Kidney (tissue), 14 donors: ENCODE measurements around the gene ADGRL3. TPM values are rescaled to one million over a fixed set of nuclear protein-coding genes. Genes with fewer than 3 reads are reported as not detected.

ENCODE experiments used
- DNase-seq, 5 donors: peaks; one replicate each; pipeline ENCODE4 v3.0.0-alpha.2; 2013 to 2020
- FAIRE-seq: peaks from 2 replicates; lab custom pipeline; 2012; peaks lifted over from hg19 to GRCh38; lab: Jason Lieb, UNC
- H3K27ac ChIP-seq, 2 donors: one replicate each; pipeline ENCODE4 v1.7.0; 2013; ENCODE audit warnings: low read depth in 2 of 2, low read length in 2 of 2, inconsistent platforms in 1 of 2
- H3K27me3 ChIP-seq: one replicate; pipeline ENCODE4 v1.7.1; 2013; ENCODE audit warnings: low read length, inconsistent platforms; ENCODE audit not compliant: control insufficient read depth, insufficient read depth
- H3K36me3 ChIP-seq, 3 donors: one replicate each; pipeline versions ENCODE4 v1.7.0 to v1.7.1; 2013; ENCODE audit warnings: low read length in 3 of 3, control low read depth in 1 of 3, inconsistent platforms in 1 of 3; ENCODE audit not compliant: insufficient read depth in 3 of 3, control insufficient read depth in 2 of 3
- H3K4me1 ChIP-seq, 3 donors: one replicate each; pipeline versions ENCODE4 v1.7.0 to v1.7.1; 2013; ENCODE audit warnings: low read length in 3 of 3, inconsistent platforms in 1 of 3, low read depth in 1 of 3; ENCODE audit not compliant: control insufficient read depth in 2 of 3, insufficient read depth in 2 of 3
- H3K4me3 ChIP-seq, 3 donors: one replicate each; pipeline versions ENCODE4 v1.7.0 to v1.8.1; 2013; ENCODE audit warnings: low read length in 3 of 3, control low read depth in 1 of 3, inconsistent platforms in 1 of 3
- H3K9ac ChIP-seq, 3 donors: one replicate each; pipeline versions ENCODE4 v1.7.0 to v1.7.1; 2013; ENCODE audit warnings: low read length in 3 of 3, control low read depth in 1 of 3, inconsistent platforms in 1 of 3
- H3K9me3 ChIP-seq, 3 donors: one replicate each; pipeline versions ENCODE4 v1.7.0 to v1.7.1; 2013; ENCODE audit warnings: low read length in 3 of 3, control low read depth in 1 of 3, inconsistent platforms in 1 of 3; ENCODE audit not compliant: control insufficient read depth in 2 of 3, insufficient read depth in 1 of 3
- intact Hi-C: fragments of 100-400 bp; cut with DNase I; formaldehyde crosslinking; loops from one replicate; pipeline ENCODE4 v1.11.1; 2022
- polyA plus RNA-seq: library from polyadenylated mRNA; stranded (reverse); fragments of 350-450 nt; fragmentation: Illumina TruSeq; extraction: RNeasy Lipid Tissue Mini Kit (QIAGEN cat#74804); gene quantifications from one replicate; pipeline ENCODE4 v1.2.3, GENCODE V29; 2014; ENCODE audit warnings: low read depth, low replicate concordance; ENCODE audit not compliant: insufficient read depth
- total RNA-seq: library from RNA; stranded (reverse); fragmentation: NEBNext Ultra II Directional; extraction: Animal tissue kit (Norgen Biotek cat#: 25700); gene quantifications from one replicate; pipeline ENCODE4 v1.2.1, GENCODE V29; 2021
- TF ChIP-seq, protein P1 (sequence below): IDR thresholded peaks from 3 replicates; pipeline ENCODE4 v1.5.1; 2012; ENCODE audit warnings: mild to moderate bottlenecking, moderate library complexity, borderline replicate concordance; ENCODE audit not compliant: insufficient read depth; ENCODE audit errors: extremely low read depth
- donor health status: control.
- donor health status: control.
- donor health status: control.
- donor health status: control.
- donor health status: control.
- donor health status: DM: yes; HTN: yes; CAD: no.
- donor health status: Normal renal cell carcinoma (clear cell type).

Gene ADGRL3
- total and polyA plus RNA-seq, 2 donors from 2014 or later = 1.3 to 8.9 TPM

DNA sequence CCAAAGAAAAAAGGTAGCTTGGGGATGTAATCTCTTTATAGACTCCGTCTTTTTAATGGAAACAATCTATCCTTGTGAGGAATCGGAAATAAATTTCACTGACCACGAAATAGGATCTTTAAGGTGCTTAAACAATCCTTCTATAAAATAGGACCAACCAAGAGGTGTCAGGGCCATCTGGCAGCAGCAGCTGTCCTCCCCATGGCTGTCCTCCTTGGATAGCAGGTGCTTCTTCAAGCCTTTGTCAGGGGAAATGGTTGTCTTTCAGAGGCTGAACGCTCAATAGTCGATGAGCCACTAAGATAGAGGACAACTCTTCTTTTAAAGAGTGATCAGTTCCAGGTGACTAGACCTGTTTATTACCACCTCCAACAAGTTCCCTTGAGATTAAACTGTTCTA is 231.0 kb downstream of the ADGRL3 start:
- no peak overlapping the region for H3K9ac ChIP-seq
- no peak overlapping the region for H3K4me3 ChIP-seq
- H3K27ac ChIP-seq = no peak overlapping the region
- FAIRE-seq (no peak), DNase-seq (no peak)
- no peaks in the 10 kb centered on the region for H3K4me1 ChIP-seq
- H3K36me3 ChIP-seq = no peaks in the 10 kb centered on the region
- H3K27me3 ChIP-seq = no peaks in the 10 kb centered on the region
- no peaks in the 10 kb centered on the region for H3K9me3 ChIP-seq
- TF ChIP-seq, protein P1, sequence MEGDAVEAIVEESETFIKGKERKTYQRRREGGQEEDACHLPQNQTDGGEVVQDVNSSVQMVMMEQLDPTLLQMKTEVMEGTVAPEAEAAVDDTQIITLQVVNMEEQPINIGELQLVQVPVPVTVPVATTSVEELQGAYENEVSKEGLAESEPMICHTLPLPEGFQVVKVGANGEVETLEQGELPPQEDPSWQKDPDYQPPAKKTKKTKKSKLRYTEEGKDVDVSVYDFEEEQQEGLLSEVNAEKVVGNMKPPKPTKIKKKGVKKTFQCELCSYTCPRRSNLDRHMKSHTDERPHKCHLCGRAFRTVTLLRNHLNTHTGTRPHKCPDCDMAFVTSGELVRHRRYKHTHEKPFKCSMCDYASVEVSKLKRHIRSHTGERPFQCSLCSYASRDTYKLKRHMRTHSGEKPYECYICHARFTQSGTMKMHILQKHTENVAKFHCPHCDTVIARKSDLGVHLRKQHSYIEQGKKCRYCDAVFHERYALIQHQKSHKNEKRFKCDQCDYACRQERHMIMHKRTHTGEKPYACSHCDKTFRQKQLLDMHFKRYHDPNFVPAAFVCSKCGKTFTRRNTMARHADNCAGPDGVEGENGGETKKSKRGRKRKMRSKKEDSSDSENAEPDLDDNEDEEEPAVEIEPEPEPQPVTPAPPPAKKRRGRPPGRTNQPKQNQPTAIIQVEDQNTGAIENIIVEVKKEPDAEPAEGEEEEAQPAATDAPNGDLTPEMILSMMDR = no peak
- intact Hi-C loops = no loop called here

GRCh38 chr4:61437923-61438322 is 237.8 kb downstream of the ADGRL3 start:
- Histone ChIP-seq H3K4me3 (no peak overlapping the region), H3K27ac (no peak overlapping the region), H3K27me3 (no peaks in the 10 kb centered on the region), H3K9me3 (no peaks in the 10 kb centered on the region), H3K9ac (no peak overlapping the region), H3K4me1 (no peaks in the 10 kb centered on the region), H3K36me3 (no peaks in the 10 kb centered on the region)
- intact Hi-C loops = no loop called here
- DNase-seq (no peak), FAIRE-seq (no peak)
- TF ChIP-seq, protein P1 = no peak

DNA sequence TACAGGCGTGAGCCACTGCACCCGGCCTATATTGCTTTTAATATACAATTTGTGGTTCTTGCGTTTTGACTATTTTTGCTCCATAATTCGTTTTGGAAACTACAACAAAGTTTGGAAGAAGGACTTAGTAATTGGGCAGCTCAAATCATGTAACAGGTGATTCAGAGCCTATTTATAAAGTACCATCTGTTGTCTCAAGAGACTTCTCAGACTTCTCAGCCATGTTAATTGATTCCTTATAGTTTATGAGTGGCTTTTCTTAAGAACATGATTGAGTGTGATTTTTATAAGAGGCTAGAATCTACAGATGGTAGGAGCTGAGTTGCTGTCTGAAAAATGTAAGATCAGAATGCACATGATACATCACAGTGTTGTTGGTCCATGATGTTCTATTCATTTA is 240.2 kb downstream of the ADGRL3 start:
- TF ChIP-seq, protein P1 = no peak
- no peaks in the 10 kb centered on the region for H3K9me3 ChIP-seq
- H3K27ac ChIP-seq = no peak overlapping the region
- FAIRE-seq (no peak), DNase-seq (no peak)
- intact Hi-C loops = no loop called here
- no peaks in the 10 kb centered on the region for H3K4me1 ChIP-seq
- H3K36me3 ChIP-seq = no peaks in the 10 kb centered on the region
- H3K27me3 ChIP-seq = no peaks in the 10 kb centered on the region
- no peak overlapping the region for H3K9ac ChIP-seq
- H3K4me3 ChIP-seq = no peak overlapping the region

- TF ChIP-seq, protein P1 = no peak
Observed at GRCh38 chr4:61442936-61443335, 242.8 kb downstream of the ADGRL3 start.

More at GRCh38 chr4:61442936-61443335, 242.8 kb downstream of the ADGRL3 start:
- no peak for DNase-seq
- intact Hi-C loops = no loop called here
- no peak overlapping the region for H3K4me3 ChIP-seq
- H3K27me3 ChIP-seq = no peaks in the 10 kb centered on the region
- no peaks in the 10 kb centered on the region for H3K9me3 ChIP-seq
- H3K36me3 ChIP-seq = no peaks in the 10 kb centered on the region
- H3K27ac ChIP-seq = no peak overlapping the region
- H3K4me1 ChIP-seq = no peaks in the 10 kb centered on the region
- FAIRE-seq = no peak
- no peak overlapping the region for H3K9ac ChIP-seq
